Erythroblast (primary cell): ENCODE measurements around the gene PHEX.

Source experiments
- GATA1 ChIP-seq: IDR thresholded peaks from 2 replicates; pipeline ENCODE4 v1.6.1; 2011; ENCODE audit warnings: low read depth, mild to moderate bottlenecking, control low read depth, low read length, moderate library complexity
- POLR2A ChIP-seq: IDR thresholded peaks from 2 replicates; pipeline ENCODE4 v1.6.1; 2011; ENCODE audit warnings: mild to moderate bottlenecking, low read length

DNA sequence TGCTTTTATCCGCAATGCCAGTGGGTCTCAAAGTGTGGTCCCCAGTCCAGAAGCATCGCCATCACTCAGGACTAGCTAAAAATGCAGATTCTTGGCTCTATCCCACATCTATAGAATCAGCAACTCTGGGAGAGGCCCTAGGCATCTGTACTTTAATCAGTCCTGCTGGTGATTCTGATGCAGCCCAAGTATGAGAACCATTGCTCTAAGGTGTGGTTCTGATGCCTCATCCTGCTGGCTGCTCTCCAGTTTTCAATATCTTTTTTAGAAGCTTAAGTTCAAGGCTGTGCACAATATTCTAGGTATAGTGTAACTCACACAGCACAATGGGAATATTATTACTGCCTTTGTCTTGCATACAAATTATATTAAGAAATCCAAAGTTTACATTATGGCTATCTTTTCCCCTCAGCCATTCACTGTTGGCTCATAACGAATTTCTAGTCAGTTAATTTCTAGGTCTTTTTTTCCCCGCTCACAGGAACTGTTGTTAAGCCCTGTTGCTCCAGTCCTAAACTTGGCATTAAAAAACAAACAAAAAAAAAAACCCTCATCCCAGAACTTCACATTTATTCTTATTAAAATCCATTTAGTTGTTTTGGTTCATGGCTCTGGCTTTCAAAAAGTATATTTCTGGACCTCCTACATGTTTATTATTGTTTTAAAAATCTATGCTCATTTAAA lies 109.1 kb downstream of the PHEX start:
- TF ChIP-seq POLR2A: no peak
- TF ChIP-seq GATA1: no peak
